ENCODE measurements around the gene OR8A1. TPM values are rescaled to one million over a fixed set of nuclear protein-coding genes. Genes with fewer than 3 reads are reported as not detected.
A peak's percentile ranks its signal among the peaks of the same experiment; 100 is the strongest.

Gene OR8A1
- total RNA-seq, 4 donors from 2014 or later: not detected

- Histone ChIP-seq H3K36me3 (no peaks in the 10 kb centered on the region), H3K9me3 (no peaks in the 10 kb centered on the region), H3K4me3 (no peak overlapping the region), H3K27ac (no peak overlapping the region), H3K4me1 (no peaks in the 10 kb centered on the region), H3K27me3 (no peaks in the 10 kb centered on the region)
- ATAC-seq (no peak), DNase-seq (no peak)
- TF ChIP-seq CTCF (IDR thresholded peaks at IDR 0.05 in 4 of 5, conservative IDR thresholded peaks at IDR 0.05 in 1 of 5): no peak
- TF ChIP-seq POLR2A (IDR thresholded peaks at IDR 0.05): no peak
- in situ Hi-C loops (cut with MboI; ENCODE audit: low sequenced_read_pairs in 4 of 4) (loop anchor here (10.0 to 25.0 kb wide), 3 partner anchors 169 to 521 kb away; partner anchors contain the start of gene OR8B4 (in 1 of the 4)), intact Hi-C loops (cut with DNase I; ENCODE audit: low total_unique reads) (no loop called here)
Measured at GRCh38 chr11:124583781-124584180, 14.0 kb downstream of the OR8A1 start.

- Histone ChIP-seq H3K27me3 (no peaks in the 10 kb centered on the region), H3K27ac (no peak overlapping the region), H3K9me3 (no peaks in the 10 kb centered on the region), H3K4me1 (no peaks in the 10 kb centered on the region), H3K36me3 (no peaks in the 10 kb centered on the region), H3K4me3 (no peak overlapping the region)
- intact Hi-C loops (cut with DNase I; ENCODE audit: low total_unique reads): no loop called here
- TF ChIP-seq POLR2A (IDR thresholded peaks at IDR 0.05) (no peak), CTCF (IDR thresholded peaks at IDR 0.05 in 4 of 5, conservative IDR thresholded peaks at IDR 0.05 in 1 of 5) (no peak)
- ATAC-seq (no peak), DNase-seq (no peak)
- in situ Hi-C loops (cut with MboI; ENCODE audit: low sequenced_read_pairs in 4 of 4): loop anchor here (5.0 to 25.0 kb wide), 4 partner anchors 168 to 523 kb away; partner anchors contain the start of gene OR8B4 (in 1 of the 4)
Measured at GRCh38 chr11:124584681-124585372, 15.0 kb downstream of the OR8A1 start.

GRCh38 chr11:124586238-124586860 is 16.6 kb downstream of the OR8A1 start:
- Histone ChIP-seq H3K4me1 (no peaks in the 10 kb centered on the region), H3K4me3 (no peak overlapping the region), H3K27ac (no peak overlapping the region), H3K36me3 (no peaks in the 10 kb centered on the region), H3K27me3 (no peaks in the 10 kb centered on the region), H3K9me3 (no peaks in the 10 kb centered on the region)
- DNase-seq (peak in 1 of 2 donors; percentile 14), ATAC-seq (no peak)
- intact Hi-C loops (cut with DNase I; ENCODE audit: low total_unique reads): loop anchor here (2.0 kb wide), 1 partner anchor 172 kb away; no protein-coding TSS in a partner anchor
- TF ChIP-seq CTCF (IDR thresholded peaks at IDR 0.05 in 4 of 5, conservative IDR thresholded peaks at IDR 0.05 in 1 of 5): peak in 2 of 5 experiments; percentile 44 to 51
- no peak for TF ChIP-seq POLR2A (IDR thresholded peaks at IDR 0.05)
- in situ Hi-C loops (cut with MboI; ENCODE audit: low sequenced_read_pairs in 4 of 4): loop anchor here (5.0 to 25.0 kb wide), 4 partner anchors 169 to 524 kb away; partner anchors contain the start of gene OR8B4 (in 1 of the 4)

- DNase-seq: no peak
- Histone ChIP-seq H3K4me1 (no peaks in the 10 kb centered on the region), H3K4me3 (no peak overlapping the region), H3K9me3 (no peaks in the 10 kb centered on the region), H3K27ac (no peak overlapping the region), H3K27me3 (no peaks in the 10 kb centered on the region), H3K36me3 (no peaks in the 10 kb centered on the region)
- intact Hi-C loops (cut with DNase I; ENCODE audit: low total_unique reads): no loop called here
- in situ Hi-C loops (cut with MboI; ENCODE audit: low sequenced_read_pairs in 4 of 4): loop anchor here (25.0 kb wide), 2 partner anchors 179 to 529 kb away; partner anchors contain the start of gene OR8B4 (in 1 of the 4)
- ATAC-seq: no peak
- no peak for TF ChIP-seq POLR2A (IDR thresholded peaks at IDR 0.05)
- TF ChIP-seq CTCF (IDR thresholded peaks at IDR 0.05 in 4 of 5, conservative IDR thresholded peaks at IDR 0.05 in 1 of 5): no peak
Measured at GRCh38 chr11:124591430-124591829, 21.6 kb downstream of the OR8A1 start.
